HepG2 (cell line): ENCODE results near the gene GUCA1A. TPM values are rescaled to one million over a fixed set of nuclear protein-coding genes. Genes with fewer than 3 reads are reported as not detected.
A peak's percentile ranks its signal among the peaks of the same experiment; 100 is the strongest.

Source experiments
- DR1 ChIP-seq: sonication (generic); formaldehyde crosslinking; IDR thresholded peaks from 2 replicates; pipeline ENCODE4 v1.8.0; 2021; ENCODE audit warnings: mild to moderate bottlenecking, missing genetic modification reagents, inconsistent platforms
- FOXK2 ChIP-seq: fragments of 450-650 bp; IDR thresholded peaks from 2 replicates; pipeline ENCODE4 v1.6.1; 2016
- HOXA5 ChIP-seq: sonication (generic); formaldehyde crosslinking; IDR thresholded peaks from 2 replicates; pipeline ENCODE4 v1.4.0; 2020; ENCODE audit warnings: missing genetic modification reagents
- NR2F6 ChIP-seq, 2 experiments: IDR thresholded peaks; 2 replicates each; pipeline ENCODE4 v1.6.1; 2016; ENCODE audit warnings: antibody characterized with exemption in 1 of 2, mild to moderate bottlenecking in 1 of 2
- PHB2 ChIP-seq: fragments of 450-650 bp; IDR thresholded peaks from 2 replicates; pipeline ENCODE4 v1.6.1; 2018; ENCODE audit not compliant: partially characterized antibody
- PHF20 ChIP-seq: sonication (generic); formaldehyde crosslinking; IDR thresholded peaks from 2 replicates; pipeline ENCODE4 v1.5.0; 2020; ENCODE audit warnings: mild to moderate bottlenecking, missing genetic modification reagents
- RNF219 ChIP-seq: sonication (generic); formaldehyde crosslinking; IDR thresholded peaks from 2 replicates; pipeline ENCODE4 v1.5.0; 2020; ENCODE audit warnings: mild to moderate bottlenecking, missing genetic modification reagents
- RXRA ChIP-seq: sonication (generic); formaldehyde crosslinking; IDR thresholded peaks from 2 replicates; pipeline ENCODE4 v1.5.1; 2020; ENCODE audit warnings: missing genetic modification reagents
- SNAPC5 ChIP-seq: sonication (generic); formaldehyde crosslinking; IDR thresholded peaks from 2 replicates; pipeline ENCODE4 v1.8.1; 2023; ENCODE audit warnings: mild to moderate bottlenecking, missing genetic modification reagents, borderline replicate concordance
- STAG1 ChIP-seq: sonication (generic); formaldehyde crosslinking; IDR thresholded peaks from 2 replicates; pipeline ENCODE4 v1.4.0; 2020; ENCODE audit warnings: missing genetic modification reagents
- TCF7 ChIP-seq: sonication (generic); IDR thresholded peaks from 2 replicates; pipeline ENCODE4 v1.6.1; 2016; ENCODE audit warnings: antibody characterized with exemption, low read depth
- TFDP2 ChIP-seq: sonication (generic); formaldehyde crosslinking; IDR thresholded peaks from 2 replicates; pipeline ENCODE4 v1.4.0; 2020; ENCODE audit warnings: missing genetic modification reagents
- YY1 ChIP-seq: IDR thresholded peaks from 2 replicates; pipeline ENCODE4 v1.6.1; 2011; ENCODE audit warnings: low read length, low read depth, moderate library complexity, mild to moderate bottlenecking; ENCODE audit not compliant: insufficient read depth, insufficient replicate concordance
- ZFP1 ChIP-seq: IDR thresholded peaks from 2 replicates; pipeline ENCODE4 v1.6.1; 2016
- ZFX ChIP-seq: sonication (generic); formaldehyde crosslinking; IDR thresholded peaks from 2 replicates; pipeline ENCODE4 v1.4.0; 2020; ENCODE audit warnings: mild to moderate bottlenecking, low read depth, missing genetic modification reagents, moderate library complexity
- ZNF18 ChIP-seq: sonication (generic); formaldehyde crosslinking; IDR thresholded peaks from 2 replicates; pipeline ENCODE4 v1.8.0; 2022; ENCODE audit warnings: mild to moderate bottlenecking, missing genetic modification reagents; ENCODE audit not compliant: insufficient replicate concordance
- ZNF432 ChIP-seq: sonication (generic); formaldehyde crosslinking; IDR thresholded peaks from 2 replicates; pipeline ENCODE4 v1.5.0; 2020; ENCODE audit warnings: missing genetic modification reagents, mild to moderate bottlenecking, borderline replicate concordance
- ZNF570 ChIP-seq: sonication (generic); formaldehyde crosslinking; IDR thresholded peaks from 2 replicates; pipeline ENCODE4 v1.4.0; 2020; ENCODE audit warnings: mild to moderate bottlenecking, missing genetic modification reagents, borderline replicate concordance
- ZNF776 ChIP-seq: sonication (generic); formaldehyde crosslinking; IDR thresholded peaks from 2 replicates; pipeline ENCODE4 v1.4.0; 2020; ENCODE audit warnings: mild to moderate bottlenecking, missing genetic modification reagents
- ZNF850 ChIP-seq: sonication (generic); formaldehyde crosslinking; conservative IDR thresholded peaks from 2 replicates; pipeline ENCODE4 v1.9.0; 2021; ENCODE audit warnings: mild to moderate bottlenecking, missing genetic modification reagents
- ZXDC ChIP-seq: sonication (generic); formaldehyde crosslinking; IDR thresholded peaks from 2 replicates; pipeline ENCODE4 v1.5.0; 2020; ENCODE audit warnings: mild to moderate bottlenecking, missing genetic modification reagents
- polyA plus RNA-seq, 8 experiments: library from polyadenylated mRNA; depleted of rRNA in 3 of 8; stranded (reverse) in 7 of 8; unstranded in 1 of 8; fragments of >200 nt; fragmentation: Illumina TruSeq in 4 of 8; extraction: Trizol in 4 of 8; gene quantifications; 2 replicates each; pipeline versions ENCODE4 v1.2.1 to v1.2.3, GENCODE V29; 2011 to 2016; ENCODE audit warnings: low read depth in 4 of 8, missing spikeins in 1 of 8, mixed read lengths in 1 of 8; ENCODE audit not compliant: insufficient read depth in 1 of 8
- total RNA-seq, 5 experiments: library from RNA; depleted of rRNA; stranded (reverse); fragments of >200 nt; fragmentation: Illumina TruSeq; extraction: Trizol; gene quantifications; 2 replicates each; pipeline ENCODE4 v1.2.3, GENCODE V29; 2016; ENCODE audit warnings: low read depth in 1 of 5

The GUCA1A gene
- total and polyA plus RNA-seq, 2 of the 13 experiments (the other 11 are each of a cell fraction or from before 2014, with no cell fraction given): not detected

GRCh38 chr6:42137194-42137753, 35.9 kb upstream of the GUCA1A start (continued):
- no peak for TF ChIP-seq PHB2
- TF ChIP-seq NR2F6 (IDR thresholded peaks at IDR 0.05): peak; percentile 76
- TF ChIP-seq NR2F6 (CRISPR knock-in tag; IDR thresholded peaks at IDR 0.05): no peak; the same call in 1 of the 2 replicates
- no peak for TF ChIP-seq ZFX (CRISPR knock-in tag)
- TF ChIP-seq ZNF432 (CRISPR knock-in tag): no peak
- peak; percentile 44; the same call in 1 of the 2 replicates for TF ChIP-seq HOXA5
- TF ChIP-seq ZFP1: no peak
- TF ChIP-seq ZXDC (CRISPR knock-in tag): no peak
- TF ChIP-seq ZNF776 (CRISPR knock-in tag): no peak
- no peak for TF ChIP-seq ZNF18
- TF ChIP-seq DR1 (CRISPR knock-in tag): no peak
- TF ChIP-seq RNF219 (CRISPR knock-in tag): no peak
- TF ChIP-seq YY1: no peak
- no peak for TF ChIP-seq ZNF570 (CRISPR knock-in tag)
- TF ChIP-seq TCF7: no peak
- no peak for TF ChIP-seq STAG1 (CRISPR knock-in tag)
- TF ChIP-seq PHF20 (CRISPR knock-in tag): no peak
- TF ChIP-seq TFDP2: 0 out of 2 replicates have a peak, but pooled peaks have one; percentile 7
- TF ChIP-seq SNAPC5 (CRISPR knock-in tag): no peak
- no peak for TF ChIP-seq ZNF850
- peak; percentile 86; the same call in 1 of the 2 replicates for TF ChIP-seq RXRA (CRISPR knock-in tag)
- TF ChIP-seq FOXK2: no peak
